TTC549 (cell line): ENCODE data around the gene MFNG.

Experiments used
- FAIRE-seq: peaks from 2 replicates; lab custom pipeline; 2012; peaks lifted over from hg19 to GRCh38; lab: Jason Lieb, UNC

MFNG gene

GRCh38 chr22:37420686-37421467 lies 65.3 kb downstream of the MFNG start:
- FAIRE-seq, result no peak

- FAIRE-seq, result no peak
Measured at GRCh38 chr22:37419969-37420685, 66.1 kb downstream of the MFNG start.

- FAIRE-seq, result no peak
Measured at GRCh38 chr22:37419370-37419968, 66.7 kb downstream of the MFNG start.
